ENCODE measurements around the gene RNF157. TPM values are rescaled to one million over a fixed set of nuclear protein-coding genes. Genes with fewer than 3 reads are reported as not detected.
"Not testable (repeated sequence)": the region's sequence is repeated elsewhere in the genome, so short reads cannot be mapped to it uniquely, and the experiment has no call there.

Gene RNF157
- total and polyA plus RNA-seq, 9 donors, result 1.3 to 4.3 (median 2.5) TPM

- no peak for TF ChIP-seq POLR2A (IDR thresholded peaks at IDR 0.05)
- TF ChIP-seq EP300 (IDR thresholded peaks at IDR 0.05), result no peak
- no peak for TF ChIP-seq CTCF (IDR thresholded peaks at IDR 0.05)
- Histone ChIP-seq H3K4me1 (ENCODE audit: insufficient read depth) (no peaks in the 10 kb centered on the region), H3K9me3 (no peaks in the 10 kb centered on the region), H3K27me3 (no peaks in the 10 kb centered on the region), H3K27ac (no peak overlapping the region), H3K4me3 (no peak overlapping the region), H3K36me3 (no peaks in the 10 kb centered on the region)
- 52 to 61% (median 53%) methylated on average over 4 of the region's 4 CpGs for WGBS, 3 donors
- DNase-seq, result no peak
- intact Hi-C loops (cut with DNase I), result loop anchor here in 2 of 4 donors (10.0 kb wide), 2 partner anchors 64 to 86 kb away; no protein-coding TSS in a partner anchor
These were observed 51.9 kb downstream of the RNF157 start for GRCh38 chr17:76188213-76189016.

GRCh38 chr17:76186774-76187173 lies 53.5 kb downstream of the RNF157 start:
- intact Hi-C loops (cut with DNase I), result loop anchor here in 2 of 4 donors (10.0 kb wide), 2 partner anchors 62 to 88 kb away; no protein-coding TSS in a partner anchor
- not testable (repeated sequence) for H3K4me1 ChIP-seq (ENCODE audit: insufficient read depth); H3K9me3 ChIP-seq; DNase-seq; H3K27ac ChIP-seq; H3K27me3 ChIP-seq; H3K4me3 ChIP-seq; H3K36me3 ChIP-seq
- 96 to 100% (median 97%) methylated on average over 2 of the region's 2 CpGs for WGBS, 3 donors

GRCh38 chr17:76184290-76184689 lies 56.0 kb downstream of the RNF157 start:
- Histone ChIP-seq H3K27ac (no peak overlapping the region), H3K9me3 (no peaks in the 10 kb centered on the region), H3K27me3 (no peaks in the 10 kb centered on the region), H3K4me3 (no peak overlapping the region), H3K4me1 (ENCODE audit: insufficient read depth) (no peaks in the 10 kb centered on the region), H3K36me3 (no peaks in the 10 kb centered on the region)
- WGBS, 3 donors, result 65 to 73% (median 66%) methylated on average over 2 of the region's 2 CpGs
- DNase-seq, result no peak
- TF ChIP-seq EP300 (IDR thresholded peaks at IDR 0.05) (no peak), POLR2A (IDR thresholded peaks at IDR 0.05) (no peak), CTCF (IDR thresholded peaks at IDR 0.05) (no peak)
- intact Hi-C loops (cut with DNase I), result loop anchor here in 3 of 4 donors (5.0 to 10.0 kb wide), 3 partner anchors 59 to 91 kb away; no protein-coding TSS in a partner anchor

GRCh38 chr17:76182016-76182764 lies 58.1 kb downstream of the RNF157 start:
- DNase-seq, result peak; percentile 79 to 93 (median 89)
- no peaks in the 10 kb centered on the region for H3K27me3 ChIP-seq
- H3K4me3 ChIP-seq, result no peak overlapping the region
- H3K36me3 ChIP-seq, result no peaks in the 10 kb centered on the region
- H3K27ac ChIP-seq, result no peak overlapping the region
- no peaks in the 10 kb centered on the region for H3K9me3 ChIP-seq
- no peaks in the 10 kb centered on the region for H3K4me1 ChIP-seq (ENCODE audit: insufficient read depth)
- WGBS, 3 donors, result 12 to 15% (median 13%) methylated on average over 11 of the region's 11 CpGs
- TF ChIP-seq CTCF (IDR thresholded peaks at IDR 0.05) (peak; percentile 51 to 88 (median 84)), POLR2A (IDR thresholded peaks at IDR 0.05) (no peak), EP300 (IDR thresholded peaks at IDR 0.05) (no peak)
- intact Hi-C loops (cut with DNase I), result loop anchor here (2.0 to 10.0 kb wide), 4 partner anchors 57 to 93 kb away; no protein-coding TSS in a partner anchor

Data from ovary (tissue), 9 donors.